GM19463 (cell line): ENCODE data around the gene PLEKHF1.
"Not testable (repeated sequence)": the region's sequence is repeated elsewhere in the genome, so short reads cannot be mapped to it uniquely, and the experiment has no call there.

Experiments used
- ATAC-seq: cut with Tn5 transposase; IDR thresholded peaks from one replicate; pipeline ENCODE4 v1.9.1; 2021; ENCODE audit warnings: mild to moderate bottlenecking, moderate library complexity; ENCODE audit not compliant: unreplicated experiment

The PLEKHF1 gene

GRCh38 chr19:29665215-29665825 lies at the start of gene PLEKHF1:
PLEKHF1 (plus strand) TSS chr19:29665461; CDS start chr19:29673840, 8,379 bp downstream.
- peak; percentile 93 for ATAC-seq

DNA sequence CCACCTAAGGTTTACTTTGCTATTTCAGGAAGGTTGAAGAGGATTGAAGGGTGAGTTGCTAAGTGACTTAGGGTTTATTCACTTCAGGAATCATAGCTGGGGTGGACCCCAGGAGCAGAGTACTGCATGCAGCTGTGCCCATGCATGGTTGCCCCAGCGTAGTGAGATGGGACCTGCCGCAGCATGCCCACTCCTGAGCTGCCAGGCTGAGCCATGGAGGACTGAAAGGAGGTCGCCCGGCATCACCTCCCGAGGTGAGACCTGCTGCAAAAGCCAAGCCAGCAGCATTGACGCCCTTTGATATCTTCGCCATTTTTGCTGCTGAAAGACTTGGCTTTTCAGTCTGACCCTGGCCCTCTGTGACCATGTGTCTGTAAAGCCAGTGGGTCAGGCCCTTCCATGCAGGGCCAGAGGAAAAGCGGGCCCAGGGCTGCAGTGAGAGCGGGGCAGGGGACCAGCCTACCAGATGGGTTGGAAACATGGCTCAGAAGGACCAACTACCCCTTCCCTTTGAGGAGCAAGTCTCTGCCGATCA lies 49.3 kb upstream of the PLEKHF1 start:
- no peak for ATAC-seq

DNA sequence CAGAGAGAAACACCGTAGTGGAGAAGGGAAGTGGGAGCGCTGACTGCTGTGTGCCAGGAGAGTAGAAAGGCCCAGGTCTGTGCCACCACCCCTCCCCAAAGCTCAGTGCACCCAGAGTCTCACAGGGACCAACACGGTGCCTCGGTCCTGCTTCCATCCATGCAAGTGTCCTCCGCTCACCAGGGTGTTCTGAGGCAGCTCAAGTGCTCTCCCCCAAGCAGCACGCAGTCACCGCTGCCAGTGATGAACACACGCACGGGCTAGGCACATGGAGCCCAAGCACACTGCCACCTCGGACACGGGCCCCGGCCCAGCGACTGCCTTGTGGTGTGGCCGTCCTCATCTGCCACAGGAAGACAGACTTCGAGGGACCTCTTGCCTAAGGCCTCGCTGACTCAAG lies 48.7 kb upstream of the PLEKHF1 start:
- no peak for ATAC-seq

DNA sequence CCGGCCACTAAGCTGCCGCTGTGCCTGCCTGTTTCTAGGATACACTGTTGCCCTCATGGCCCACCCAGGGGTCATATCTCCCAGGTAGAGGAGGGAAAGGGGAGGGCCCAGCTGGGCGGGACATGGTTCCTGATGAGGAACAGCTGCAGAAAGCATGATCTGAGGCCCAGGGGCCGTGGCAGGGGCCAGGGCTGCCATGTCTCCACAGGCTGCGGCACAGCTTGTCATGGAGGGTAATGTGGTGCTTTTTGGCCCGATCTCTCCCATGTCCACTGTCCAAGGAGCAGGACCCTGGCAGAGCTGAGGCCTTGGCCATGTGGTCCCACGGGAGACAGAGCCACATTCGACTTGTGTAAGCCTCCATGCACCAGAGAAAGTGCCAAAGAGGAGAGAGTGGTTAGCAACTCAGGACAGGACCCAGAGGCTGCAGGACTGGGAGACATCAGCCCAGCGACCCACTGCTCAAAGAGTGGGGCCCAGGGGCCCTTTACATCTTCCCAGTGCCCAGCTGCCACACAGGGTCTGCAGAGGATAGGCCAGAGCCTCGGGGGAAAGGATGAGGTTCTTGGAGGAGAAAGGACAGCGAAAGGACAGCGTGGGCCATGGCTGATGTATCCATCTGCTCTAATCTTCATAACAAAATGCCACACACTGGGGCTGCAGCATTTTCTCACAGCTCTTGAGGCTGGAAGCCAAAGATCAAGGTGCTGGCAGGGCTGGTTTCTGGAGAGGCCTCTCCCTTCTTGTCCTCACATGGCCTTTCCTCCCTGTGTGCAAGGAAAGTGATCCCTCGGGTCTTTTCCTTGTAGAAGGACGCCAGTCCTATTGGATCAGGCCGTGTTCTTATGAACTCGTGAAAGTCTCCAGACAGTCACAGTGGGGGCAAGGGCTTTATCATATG lies 47.6 kb upstream of the PLEKHF1 start:
- ATAC-seq: no peak

GRCh38 chr19:29618434-29618833 lies 46.8 kb upstream of the PLEKHF1 start:
- no peak for ATAC-seq

DNA sequence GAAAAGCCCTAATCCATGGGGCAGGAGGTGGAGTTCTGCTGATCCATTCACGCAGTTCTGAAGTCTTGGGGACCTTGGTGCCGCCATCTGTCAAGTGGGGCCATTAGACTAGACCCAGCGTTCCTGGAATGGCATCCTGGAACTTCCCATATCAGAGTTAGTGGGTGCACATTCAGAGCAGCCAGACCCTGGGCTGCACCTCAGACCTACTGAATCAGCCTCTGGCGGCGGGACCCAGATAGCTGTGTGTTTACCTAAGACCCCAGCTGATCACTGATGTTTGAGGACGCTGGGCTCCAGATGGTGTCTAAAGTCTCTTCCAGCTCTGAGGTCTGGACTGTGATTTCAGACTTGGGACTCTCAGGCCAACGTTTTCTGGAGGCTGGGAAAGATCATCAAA lies 46.4 kb upstream of the PLEKHF1 start:
- no peak for ATAC-seq

- no peak for ATAC-seq
These were observed 44.3 kb upstream of the PLEKHF1 start for GRCh38 chr19:29620931-29621351.

- ATAC-seq: peak; percentile 53
These were observed 42.8 kb upstream of the PLEKHF1 start for GRCh38 chr19:29622166-29623070.

DNA sequence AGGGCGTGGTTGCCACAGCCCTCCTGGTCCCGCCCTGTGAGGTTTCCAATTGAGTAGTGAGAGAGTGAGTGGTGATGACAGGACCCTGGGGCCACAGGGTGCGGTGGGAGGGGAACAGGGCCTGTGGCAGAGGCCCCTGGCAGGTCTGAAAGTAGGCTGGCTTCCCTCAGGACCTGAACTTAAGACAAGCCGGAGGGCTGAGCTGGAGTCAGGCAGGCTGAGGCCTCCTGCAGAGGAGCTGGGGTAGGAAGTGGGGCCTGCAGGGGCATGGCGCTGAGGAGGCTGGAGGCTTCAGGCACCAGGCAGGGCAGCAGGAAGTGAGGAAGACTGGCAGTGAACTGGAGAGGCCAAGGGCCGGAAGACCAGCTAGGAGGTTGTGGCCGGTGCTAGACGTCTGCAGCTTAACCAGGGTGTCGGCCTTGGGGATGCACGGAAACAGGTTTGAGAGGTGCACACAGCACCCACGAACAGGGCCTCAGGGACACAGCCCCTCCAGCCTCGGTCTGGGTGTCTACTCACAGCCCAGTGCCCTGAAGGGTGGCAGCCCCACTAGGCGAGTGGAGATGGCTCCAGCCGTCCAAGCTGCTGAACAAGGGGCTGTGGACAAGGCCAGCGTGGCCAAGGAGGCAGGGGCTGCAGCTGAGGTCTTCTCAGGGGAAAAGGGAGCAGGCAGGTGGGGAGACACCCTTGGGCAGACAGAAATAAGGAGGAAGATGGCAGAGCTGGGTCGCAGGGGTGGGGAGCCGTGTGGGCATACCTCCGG lies 41.4 kb upstream of the PLEKHF1 start:
- ATAC-seq: peak; percentile 52

DNA sequence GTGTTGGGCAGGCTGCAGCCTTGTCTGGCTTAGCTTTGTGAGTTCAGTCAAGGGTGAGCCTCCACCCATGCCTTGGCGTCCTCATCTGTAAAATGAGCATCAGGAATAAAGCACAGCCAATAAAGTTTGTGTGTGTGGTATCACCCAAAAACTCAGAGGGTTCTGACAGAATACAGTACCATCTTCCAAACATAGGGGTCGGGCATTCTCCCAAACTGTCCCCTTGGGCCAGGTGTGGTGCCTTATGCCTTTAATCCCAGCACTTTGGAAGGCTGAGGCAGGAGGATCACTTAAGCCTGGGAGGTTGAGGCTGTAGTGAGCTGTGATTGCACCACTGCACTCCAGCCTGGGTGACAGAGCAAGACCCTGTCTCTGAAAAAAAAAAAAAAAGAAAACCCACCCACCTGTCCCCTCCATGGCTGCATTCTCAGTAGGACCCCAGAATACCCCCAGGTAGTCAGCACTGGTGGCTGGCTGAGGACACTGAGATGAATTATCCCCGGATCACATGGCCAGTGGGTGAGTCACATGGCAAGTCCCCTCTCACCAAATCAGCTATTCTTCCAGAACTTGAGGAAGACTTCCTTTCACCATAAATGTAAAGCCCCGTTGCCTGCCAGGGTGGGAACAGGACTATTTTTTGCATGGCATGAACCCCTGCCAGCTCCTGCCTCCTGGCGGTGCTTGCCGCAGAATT lies 40.6 kb upstream of the PLEKHF1 start:
- no peak for ATAC-seq

DNA sequence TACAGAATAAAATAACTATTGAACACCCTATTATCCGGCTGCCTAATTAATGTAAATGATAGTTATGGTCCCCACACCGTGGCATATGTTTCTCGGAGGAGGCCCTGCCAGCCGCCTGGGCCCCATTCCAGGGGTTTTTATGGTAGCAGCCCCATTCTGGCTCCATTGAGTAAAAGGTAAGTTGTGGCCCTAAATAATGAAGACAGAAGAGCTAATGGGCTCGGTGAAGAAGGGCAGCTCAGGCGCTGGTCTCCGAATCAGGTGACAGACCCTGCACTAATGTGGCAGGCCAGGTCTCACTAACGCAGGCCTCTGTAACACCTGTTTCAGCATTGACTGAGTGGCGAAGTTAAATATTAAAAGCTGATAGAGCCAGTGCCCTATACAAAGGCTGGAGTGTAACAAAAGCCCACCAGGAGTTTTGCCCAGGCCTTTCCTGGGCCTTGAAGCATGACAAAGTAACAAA lies 40.0 kb upstream of the PLEKHF1 start:
- no peak for ATAC-seq

GRCh38 chr19:29626386-29626785 lies 38.9 kb upstream of the PLEKHF1 start:
- no peak for ATAC-seq

GRCh38 chr19:29626832-29627231 lies 38.4 kb upstream of the PLEKHF1 start:
- not testable (repeated sequence) for ATAC-seq

DNA sequence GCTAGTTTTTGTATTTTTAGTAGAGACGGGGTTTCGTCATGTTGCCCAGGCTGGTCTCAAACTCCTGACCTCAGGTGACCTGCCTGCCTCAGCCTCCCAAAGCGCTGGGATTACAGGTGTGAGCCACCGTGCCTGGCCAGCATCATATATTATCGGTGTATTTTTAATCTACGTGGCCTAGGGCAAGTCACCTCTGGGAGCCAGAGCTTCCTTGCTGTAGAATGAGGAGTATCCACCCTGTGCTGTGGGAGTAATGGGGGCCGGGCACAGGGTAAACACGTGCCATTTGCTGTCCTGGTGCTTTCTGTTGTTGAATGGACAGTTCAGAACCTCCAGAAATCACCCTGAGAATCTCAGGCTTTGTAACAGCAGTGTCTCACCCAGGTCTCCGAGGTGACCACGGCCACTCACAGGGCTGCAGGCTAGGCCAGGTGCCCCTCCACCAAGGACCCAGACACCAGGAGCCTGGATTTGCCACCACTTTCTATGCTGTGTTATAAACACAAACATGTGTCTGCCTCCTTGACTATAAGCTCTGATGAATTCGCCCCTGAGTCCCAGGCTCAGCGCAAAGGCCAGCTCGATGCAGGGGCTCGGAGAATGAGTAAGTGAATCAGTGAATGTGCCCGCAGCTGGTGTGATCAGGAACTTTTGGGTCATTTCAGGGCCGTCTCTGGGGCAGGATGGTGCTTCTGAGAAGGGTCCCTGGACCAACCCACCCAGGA lies 36.4 kb upstream of the PLEKHF1 start:
- no peak for ATAC-seq

- ATAC-seq: no peak
These were observed 35.3 kb upstream of the PLEKHF1 start for GRCh38 chr19:29629836-29630534.

DNA sequence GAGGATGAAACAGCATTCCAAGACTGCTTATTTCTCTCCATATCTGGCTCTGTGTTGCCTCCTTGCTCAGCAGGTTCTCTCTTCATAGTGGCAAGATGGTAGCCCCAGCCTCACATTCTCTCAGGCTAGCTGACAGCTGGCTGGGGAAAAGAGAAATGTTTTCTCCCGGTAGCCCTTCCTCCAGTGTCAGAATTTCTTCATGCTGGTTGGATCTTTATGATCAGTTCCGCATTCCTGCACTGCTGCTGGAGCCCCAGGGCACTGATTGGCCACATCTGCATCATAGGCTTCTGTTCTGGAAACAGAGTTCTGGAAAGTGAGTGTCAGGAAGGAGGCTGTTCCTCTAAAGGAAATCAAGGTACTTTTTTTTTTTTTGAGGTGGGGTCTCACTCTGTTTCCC lies 34.6 kb upstream of the PLEKHF1 start:
- no peak for ATAC-seq

GRCh38 chr19:29631450-29631849 lies 33.8 kb upstream of the PLEKHF1 start:
- ATAC-seq: no peak

DNA sequence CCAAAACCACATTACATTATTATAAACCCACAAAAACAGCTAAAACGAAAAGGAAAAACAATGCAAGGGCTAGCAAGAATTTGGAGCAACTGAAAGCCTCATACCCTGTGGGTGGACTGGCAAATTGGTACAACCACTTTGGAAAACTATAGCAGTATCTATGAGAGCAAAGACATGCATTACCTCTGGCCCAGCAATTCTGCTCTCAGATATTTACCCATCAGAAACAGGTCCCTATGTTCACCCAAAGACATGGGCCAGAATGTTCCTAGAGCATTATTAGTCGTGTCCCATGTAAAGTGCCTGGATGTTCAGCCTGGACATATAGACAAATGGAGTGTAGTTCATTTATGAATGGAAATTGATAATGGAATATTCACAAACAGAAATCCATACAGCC lies 31.3 kb upstream of the PLEKHF1 start:
- ATAC-seq: no peak
